Aorta (tissue), 5 donors: ENCODE results near the gene SMIM41. TPM values are rescaled to one million over a fixed set of nuclear protein-coding genes. Genes with fewer than 3 reads are reported as not detected.

ENCODE experiments used
- ATAC-seq: fragments of 200-7000 bp; cut with Tn5 transposase; one replicate; pipeline ENCODE4 v1.9.1; 2022; ENCODE audit warnings: moderate library complexity; ENCODE audit not compliant: low FRiP score
- DNase-seq, 2 donors: peaks; one replicate each; pipeline ENCODE4 v3.0.0-alpha.2; 2020
- H3K27ac ChIP-seq, 2 donors: one replicate each; pipeline ENCODE4 v1.5.1; 2013; ENCODE audit warnings: low read length in 2 of 2, mild to moderate bottlenecking in 2 of 2, moderate library complexity in 2 of 2, control low read depth in 1 of 2, inconsistent platforms in 1 of 2, low read depth in 1 of 2
- H3K27me3 ChIP-seq, 2 donors: one replicate each; pipeline ENCODE4 v1.6.1; 2013; ENCODE audit warnings: control low read depth in 1 of 2, low read length in 1 of 2, mild to moderate bottlenecking in 1 of 2, moderate library complexity in 1 of 2; ENCODE audit not compliant: insufficient read depth in 2 of 2, control insufficient read depth in 1 of 2
- H3K36me3 ChIP-seq, 2 donors: one replicate each; pipeline ENCODE4 v1.6.1; 2013; ENCODE audit warnings: control low read depth in 1 of 2, low read length in 1 of 2, mild to moderate bottlenecking in 1 of 2; ENCODE audit not compliant: insufficient read depth in 2 of 2, control insufficient read depth in 1 of 2
- H3K4me1 ChIP-seq, 2 donors: one replicate each; pipeline ENCODE4 v1.6.1; 2013; ENCODE audit warnings: low read length in 2 of 2, control low read depth in 1 of 2, mild to moderate bottlenecking in 1 of 2, moderate library complexity in 1 of 2; ENCODE audit not compliant: insufficient read depth in 2 of 2, control insufficient read depth in 1 of 2
- H3K4me3 ChIP-seq, 2 donors: one replicate each; pipeline ENCODE4 v1.5.1; 2013; ENCODE audit warnings: low read length in 2 of 2, control low read depth in 1 of 2, mild to moderate bottlenecking in 1 of 2
- H3K9me3 ChIP-seq: one replicate; pipeline ENCODE4 v1.6.1; 2013; ENCODE audit warnings: mild to moderate bottlenecking, low read length; ENCODE audit not compliant: control insufficient read depth
- WGBS, 2 donors: extraction: QIAGEN DNeasy Blood & Tissue Kit; methylation state at CpG; one replicate each; pipeline ENCODE4 v1.1.7; 2013; 5-methylcytosine and 5-hydroxymethylcytosine counted together
- intact Hi-C, 2 donors: fragments of 100-400 bp; cut with DNase I; formaldehyde crosslinking; loops; one replicate each; pipeline versions ENCODE4 v1.14.2 to v1.15.0; 2022
- polyA plus RNA-seq, 2 donors: library from polyadenylated mRNA; stranded (reverse); fragments of 200-250 nt; gene quantifications; one replicate each; pipeline ENCODE4 v1.2.3, GENCODE V29; 2013
- total RNA-seq, 2 donors: library from RNA; stranded (reverse); fragmentation: NEBNext Ultra II Directional; extraction: Animal tissue kit (Norgen Biotek cat#: 25700); gene quantifications; one replicate each; pipeline ENCODE4 v1.2.1, GENCODE V29; 2021
- donor health status: healthy with polysubstance abuse.
- donor health status: Bipolar disorder and iron deficiency.
- donor health status: DM: no; HTN: no; CAD: no.
- donor health status: DM: no; HTN: no; CAD: no.
- donor health status: DM: yes; HTN: yes; CAD: no.

The SMIM41 gene
- total and polyA plus RNA-seq, 4 donors: 0.84 TPM; not detected in 3

DNA sequence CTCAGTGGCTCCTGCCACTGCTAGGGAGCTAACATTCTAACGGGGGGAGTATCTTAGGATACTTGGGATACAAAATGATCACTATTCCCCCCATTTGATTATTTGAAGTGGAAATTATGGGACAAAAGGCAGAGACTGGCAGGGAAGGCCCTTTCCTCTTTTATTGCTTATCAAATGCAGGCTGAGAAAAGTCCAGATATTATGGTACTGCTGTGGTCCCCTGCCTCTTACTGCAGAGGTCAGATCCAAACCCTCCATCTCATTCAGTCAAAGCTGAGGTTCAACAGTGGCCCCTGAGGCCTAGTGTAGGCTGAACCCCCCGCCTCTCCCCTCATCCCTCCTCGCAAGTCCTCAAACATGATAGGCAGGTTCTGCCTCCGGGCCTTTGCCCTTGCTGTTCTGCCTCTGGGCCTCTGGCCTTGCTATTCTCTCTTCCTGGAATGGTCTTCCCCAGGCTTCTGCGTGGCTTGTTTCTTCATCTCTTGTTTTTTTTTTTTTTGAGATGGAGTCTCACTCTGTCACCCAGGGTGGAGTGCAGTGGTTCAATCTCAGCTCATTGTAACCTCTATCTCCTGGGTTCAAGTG lies 78.2 kb downstream of the SMIM41 start:
- intact Hi-C loops: loop anchor here (2.0 to 10.0 kb wide), 7 partner anchors 169 to 825 kb away; no protein-coding TSS in a partner anchor
- Histone ChIP-seq H3K4me1 (no peaks in the 10 kb centered on the region), H3K9me3 (no peaks in the 10 kb centered on the region), H3K27me3 (no peaks in the 10 kb centered on the region), H3K27ac (no peak overlapping the region), H3K4me3 (no peak overlapping the region), H3K36me3 (no peaks in the 10 kb centered on the region)
- 80 to 83% methylated on average over 5 of the region's 5 CpGs for WGBS, 2 donors
- DNase-seq: no peak
- ATAC-seq: no peak

Other genes with a start within 250 kb of the SMIM41 start
- gene FIGNL2, start 231.0 kb upstream of the SMIM41 start, total RNA-seq: 1 to 10 TPM; 1.0 to 2.1 TPM
- under 1 TPM in 1 of 2 donors, not detected in 1; 0.08 TPM for gene FIGNL2, start 231.0 kb upstream of the SMIM41 start, polyA plus RNA-seq
- under 1 TPM in 1 of 2 donors, not detected in 1; 0.54 TPM for gene ANKRD33, start 191.6 kb upstream of the SMIM41 start, total RNA-seq
- gene ANKRD33, start 191.6 kb upstream of the SMIM41 start, polyA plus RNA-seq: not detected
- 10 to 100 TPM; 53.6 to 96.9 TPM for gene ACVRL1, start 172.2 kb upstream of the SMIM41 start, total RNA-seq
- 10 to 100 TPM in 1 of 2 donors, 1 to 10 TPM in 1; 3.4 to 13.5 TPM for gene ACVRL1, start 172.2 kb upstream of the SMIM41 start, polyA plus RNA-seq
- gene ACVR1B, start 128.0 kb upstream of the SMIM41 start, total RNA-seq: 10 to 100 TPM; 24.0 to 24.5 TPM
- 1 to 10 TPM; 2.3 to 6.9 TPM for gene ACVR1B, start 128.0 kb upstream of the SMIM41 start, polyA plus RNA-seq
- 100 to 1,000 TPM in 1 of 2 donors, 10 to 100 TPM in 1; 64.2 to 129 TPM for gene TAMALIN, start 72.8 kb upstream of the SMIM41 start, total RNA-seq
- 10 to 100 TPM in 1 of 2 donors, 1 to 10 TPM in 1; 7.1 to 13.8 TPM for gene TAMALIN, start 72.8 kb upstream of the SMIM41 start, polyA plus RNA-seq
- gene NR4A1, start 28.3 kb upstream of the SMIM41 start, total RNA-seq: 100 to 1,000 TPM; 175 to 677 TPM
- gene NR4A1, start 28.3 kb upstream of the SMIM41 start, polyA plus RNA-seq: 100 to 1,000 TPM in 1 of 2 donors, 10 to 100 TPM in 1; 48.2 to 392 TPM
- gene ATG101, start 9.7 kb upstream of the SMIM41 start, total RNA-seq: 10 to 100 TPM; 28.2 to 32.2 TPM
- gene ATG101, start 9.7 kb upstream of the SMIM41 start, polyA plus RNA-seq: 10 to 100 TPM; 40.9 to 44.0 TPM
- under 1 TPM; 0.12 to 0.71 TPM for gene KRT80, start 112.3 kb downstream of the SMIM41 start, total RNA-seq
- under 1 TPM in 1 of 2 donors, not detected in 1; 0.20 TPM for gene KRT80, start 112.3 kb downstream of the SMIM41 start, polyA plus RNA-seq
- gene KRT7, start 153.5 kb downstream of the SMIM41 start, total RNA-seq: 10 to 100 TPM in 1 of 2 donors, 1 to 10 TPM in 1; 8.7 to 17.3 TPM
- gene KRT7, start 153.5 kb downstream of the SMIM41 start, polyA plus RNA-seq: 100 to 1,000 TPM in 1 of 2 donors, 10 to 100 TPM in 1; 82.6 to 110 TPM
- gene KRT86, start 194.9 kb downstream of the SMIM41 start, total RNA-seq: under 1 TPM; 0.39 to 0.45 TPM
- gene KRT86, start 194.9 kb downstream of the SMIM41 start, polyA plus RNA-seq: 1 to 10 TPM; 2.1 to 3.2 TPM
- gene KRT81, start 211.8 kb downstream of the SMIM41 start, total RNA-seq: under 1 TPM in 1 of 2 donors, not detected in 1; 0.45 TPM
- gene KRT81, start 211.8 kb downstream of the SMIM41 start, polyA plus RNA-seq: 1 to 10 TPM in 1 of 2 donors, not detected in 1; 2.9 TPM
- not detected for gene KRT83, start 241.7 kb downstream of the SMIM41 start, total RNA-seq
- not detected for gene KRT83, start 241.7 kb downstream of the SMIM41 start, polyA plus RNA-seq